ENCODE measurements around the gene CNP. TPM values are rescaled to one million over a fixed set of nuclear protein-coding genes. Genes with fewer than 3 reads are reported as not detected.

Gene CNP
- total and polyA plus RNA-seq, 10 of the 15 experiments (the other 5 are each of a cell fraction or from before 2014, with no cell fraction given), result 1.8 to 60.7 (median 31.4) TPM

DNA sequence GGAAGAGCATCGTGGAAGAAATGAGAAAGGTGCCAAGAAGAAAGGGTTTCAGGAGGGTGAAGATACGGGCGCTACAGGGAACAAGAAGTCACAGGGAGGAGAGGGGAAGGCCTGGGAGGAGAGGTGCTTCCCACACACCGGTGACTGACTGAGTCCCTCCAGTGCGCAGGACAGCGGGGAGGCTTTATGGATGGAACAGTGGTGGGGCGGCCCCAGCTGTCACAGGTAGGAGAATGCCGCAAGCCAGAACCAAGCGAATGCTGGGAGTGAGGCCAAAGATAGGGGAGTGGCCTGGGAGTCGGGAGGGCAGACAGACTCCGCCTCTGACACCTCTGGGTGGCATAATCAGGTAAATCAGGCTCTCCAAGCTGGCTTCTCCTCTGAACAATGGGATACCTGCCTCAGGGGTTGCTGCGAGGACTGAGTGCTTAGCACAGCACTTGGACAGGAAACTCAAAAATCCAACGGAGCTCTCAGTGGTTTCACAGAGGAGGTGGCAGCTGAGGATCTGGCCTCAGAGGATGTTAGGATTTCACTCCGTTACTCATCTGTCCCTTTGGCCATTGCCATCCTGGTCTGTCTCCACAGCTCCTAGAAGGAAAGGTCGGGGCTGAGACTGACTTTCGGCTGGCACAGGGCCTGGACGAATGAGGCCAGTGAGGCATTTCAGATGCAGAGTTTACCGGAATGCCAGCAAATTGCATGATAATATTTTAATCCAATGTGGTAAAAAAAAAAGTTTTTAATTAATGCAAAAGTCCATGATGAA lies 717 bp upstream of the CNP start:
- ChIA-PET RAD21 (ENCODE audit: unreplicated experiment) (interaction anchor here (0.6 to 3.9 kb wide), 17 partner anchors 10 to 789 kb away, joined by 3 to 53 read pairs (median 4); partner anchors contain the start of genes ACLY, DHX58, DNAJC7 and KAT2A), CTCF (interaction anchor here (0.5 to 9.4 kb wide), 19 partner anchors 11 to 289 kb away, joined by 3 to 116 read pairs (median 4); partner anchors contain the start of genes DHX58, DNAJC7, KAT2A and KCNH4), SMC1A (ENCODE audit: uncharacterized antibody, unreplicated experiment) (interaction anchor here (0.6 to 6.1 kb wide), 15 partner anchors 10 to 576 kb away, joined by 3 to 28 read pairs (median 5); partner anchors contain the start of genes DNAJC7, KAT2A, KCNH4 and NKIRAS2), POLR2A (interaction anchor here (0.5 to 2.3 kb wide), 21 partner anchors 8 to 1644 kb away, joined by 3 to 45 read pairs (median 5); partner anchors contain the start of genes DHX58, DNAJC7, NKIRAS2 and ODAD4)
- H3K36me3 ChIP-seq (ENCODE audit: control insufficient read depth in 2 of 2, insufficient read depth in 2 of 2, low read length in 1 of 2), result peaks cover under 1 to 2% of the 10 kb centered on the region in 2 experiments; a peak in 3 of 4 replicates
- H3K27ac ChIP-seq (ENCODE audit: control insufficient read depth, insufficient read depth), result peak overlapping the region; percentile 21
- H3K4me1 ChIP-seq (ENCODE audit: control insufficient read depth, insufficient read depth, low read length), result peaks cover 6% of the 10 kb centered on the region
- no peaks in the 10 kb centered on the region for H3K27me3 ChIP-seq (replicated peaks in 1 of 2; ENCODE audit: control insufficient read depth in 2 of 2, insufficient read depth in 2 of 2, low read length in 1 of 2)
- no peaks in the 10 kb centered on the region for H3K9me3 ChIP-seq (replicated peaks; ENCODE audit: control insufficient read depth, insufficient read depth, low read length)
- H3K9ac ChIP-seq (ENCODE audit: control insufficient read depth, insufficient read depth, low read length), result peak overlapping the region; percentile 58
- H3K4me2 ChIP-seq (ENCODE audit: control insufficient read depth, insufficient read depth), result peak overlapping the region; percentile 91
- FAIRE-seq (peak; percentile 90), ATAC-seq (peak; percentile 76), DNase-seq (ENCODE audit: low read depth, low spot score) (no peak)
- peak overlapping the region; percentile 65 for H2AFZ ChIP-seq (ENCODE audit: control insufficient read depth, low read depth, low read length)
- intact Hi-C loops (cut with micrococcal nuclease; ENCODE audit: unreplicated experiment), result loop anchor here (2.0 to 5.0 kb wide), 2 partner anchors 51 to 216 kb away; partner anchors contain the start of genes DNAJC7 and KCNH4
- H3K79me2 ChIP-seq (ENCODE audit: control insufficient read depth, insufficient read depth, low read length), result peaks cover 20% of the 10 kb centered on the region
- peak overlapping the region; percentile 79 for H3K4me3 ChIP-seq
- no peaks in the 10 kb centered on the region for H4K20me1 ChIP-seq (ENCODE audit: control insufficient read depth, insufficient read depth)
- BruUV-seq (replicated peaks), result TSS peak; percentile 52
- WGBS (ENCODE audit: insufficient coverage, insufficient replicate concordance, low lambda C conversion rate, missing lambda C conversion rate), result 1% methylated on average over 18 of the region's 18 CpGs
- in situ Hi-C loops (cut with MboI), result no loop called here
- TF ChIP-seq MEF2A (IDR thresholded peaks at IDR 0.05; ENCODE audit: insufficient read depth, low read depth, low read length) (no peak), SREBF1 (IDR thresholded peaks at IDR 0.05; ENCODE audit: low read length) (no peak), POU2F2 (IDR thresholded peaks at IDR 0.05; ENCODE audit: borderline replicate concordance, low read depth, low read length) (0 out of 3 replicates have a peak, but pooled peaks have one; percentile 11), HDAC2 (IDR thresholded peaks at IDR 0.05) (no peak), IKZF1 (conservative IDR thresholded peaks at IDR 0.05) (peak; percentile 46; the same call in 1 of the 2 replicates), TCF3 (IDR thresholded peaks at IDR 0.05; ENCODE audit: borderline replicate concordance, insufficient read depth, low read depth, low read length) (no peak), TCF12 (IDR thresholded peaks at IDR 0.05; ENCODE audit: low read depth, low read length) (no peak), GATAD2B (conservative IDR thresholded peaks at IDR 0.05; ENCODE audit: low read depth) (0 out of 2 replicates have a peak, but pooled peaks have one; percentile 17), BRCA1 (IDR thresholded peaks at IDR 0.05; ENCODE audit: low read depth, low read length) (no peak)
- TF ChIP-seq, protein P1, sequence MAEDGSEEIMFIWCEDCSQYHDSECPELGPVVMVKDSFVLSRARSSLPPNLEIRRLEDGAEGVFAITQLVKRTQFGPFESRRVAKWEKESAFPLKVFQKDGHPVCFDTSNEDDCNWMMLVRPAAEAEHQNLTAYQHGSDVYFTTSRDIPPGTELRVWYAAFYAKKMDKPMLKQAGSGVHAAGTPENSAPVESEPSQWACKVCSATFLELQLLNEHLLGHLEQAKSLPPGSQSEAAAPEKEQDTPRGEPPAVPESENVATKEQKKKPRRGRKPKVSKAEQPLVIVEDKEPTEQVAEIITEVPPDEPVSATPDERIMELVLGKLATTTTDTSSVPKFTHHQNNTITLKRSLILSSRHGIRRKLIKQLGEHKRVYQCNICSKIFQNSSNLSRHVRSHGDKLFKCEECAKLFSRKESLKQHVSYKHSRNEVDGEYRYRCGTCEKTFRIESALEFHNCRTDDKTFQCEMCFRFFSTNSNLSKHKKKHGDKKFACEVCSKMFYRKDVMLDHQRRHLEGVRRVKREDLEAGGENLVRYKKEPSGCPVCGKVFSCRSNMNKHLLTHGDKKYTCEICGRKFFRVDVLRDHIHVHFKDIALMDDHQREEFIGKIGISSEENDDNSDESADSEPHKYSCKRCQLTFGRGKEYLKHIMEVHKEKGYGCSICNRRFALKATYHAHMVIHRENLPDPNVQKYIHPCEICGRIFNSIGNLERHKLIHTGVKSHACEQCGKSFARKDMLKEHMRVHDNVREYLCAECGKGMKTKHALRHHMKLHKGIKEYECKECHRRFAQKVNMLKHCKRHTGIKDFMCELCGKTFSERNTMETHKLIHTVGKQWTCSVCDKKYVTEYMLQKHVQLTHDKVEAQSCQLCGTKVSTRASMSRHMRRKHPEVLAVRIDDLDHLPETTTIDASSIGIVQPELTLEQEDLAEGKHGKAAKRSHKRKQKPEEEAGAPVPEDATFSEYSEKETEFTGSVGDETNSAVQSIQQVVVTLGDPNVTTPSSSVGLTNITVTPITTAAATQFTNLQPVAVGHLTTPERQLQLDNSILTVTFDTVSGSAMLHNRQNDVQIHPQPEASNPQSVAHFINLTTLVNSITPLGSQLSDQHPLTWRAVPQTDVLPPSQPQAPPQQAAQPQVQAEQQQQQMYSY (CRISPR knock-in tag; IDR thresholded peaks at IDR 0.05), result no peak
- TF ChIP-seq, protein P2, sequence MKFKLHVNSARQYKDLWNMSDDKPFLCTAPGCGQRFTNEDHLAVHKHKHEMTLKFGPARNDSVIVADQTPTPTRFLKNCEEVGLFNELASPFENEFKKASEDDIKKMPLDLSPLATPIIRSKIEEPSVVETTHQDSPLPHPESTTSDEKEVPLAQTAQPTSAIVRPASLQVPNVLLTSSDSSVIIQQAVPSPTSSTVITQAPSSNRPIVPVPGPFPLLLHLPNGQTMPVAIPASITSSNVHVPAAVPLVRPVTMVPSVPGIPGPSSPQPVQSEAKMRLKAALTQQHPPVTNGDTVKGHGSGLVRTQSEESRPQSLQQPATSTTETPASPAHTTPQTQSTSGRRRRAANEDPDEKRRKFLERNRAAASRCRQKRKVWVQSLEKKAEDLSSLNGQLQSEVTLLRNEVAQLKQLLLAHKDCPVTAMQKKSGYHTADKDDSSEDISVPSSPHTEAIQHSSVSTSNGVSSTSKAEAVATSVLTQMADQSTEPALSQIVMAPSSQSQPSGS (IDR thresholded peaks at IDR 0.05; ENCODE audit: low read length), result no peak
- TF ChIP-seq, protein P3, sequence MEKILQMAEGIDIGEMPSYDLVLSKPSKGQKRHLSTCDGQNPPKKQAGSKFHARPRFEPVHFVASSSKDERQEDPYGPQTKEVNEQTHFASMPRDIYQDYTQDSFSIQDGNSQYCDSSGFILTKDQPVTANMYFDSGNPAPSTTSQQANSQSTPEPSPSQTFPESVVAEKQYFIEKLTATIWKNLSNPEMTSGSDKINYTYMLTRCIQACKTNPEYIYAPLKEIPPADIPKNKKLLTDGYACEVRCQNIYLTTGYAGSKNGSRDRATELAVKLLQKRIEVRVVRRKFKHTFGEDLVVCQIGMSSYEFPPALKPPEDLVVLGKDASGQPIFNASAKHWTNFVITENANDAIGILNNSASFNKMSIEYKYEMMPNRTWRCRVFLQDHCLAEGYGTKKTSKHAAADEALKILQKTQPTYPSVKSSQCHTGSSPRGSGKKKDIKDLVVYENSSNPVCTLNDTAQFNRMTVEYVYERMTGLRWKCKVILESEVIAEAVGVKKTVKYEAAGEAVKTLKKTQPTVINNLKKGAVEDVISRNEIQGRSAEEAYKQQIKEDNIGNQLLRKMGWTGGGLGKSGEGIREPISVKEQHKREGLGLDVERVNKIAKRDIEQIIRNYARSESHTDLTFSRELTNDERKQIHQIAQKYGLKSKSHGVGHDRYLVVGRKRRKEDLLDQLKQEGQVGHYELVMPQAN (conservative IDR thresholded peaks at IDR 0.05), result no peak
- TF ChIP-seq, protein P4, sequence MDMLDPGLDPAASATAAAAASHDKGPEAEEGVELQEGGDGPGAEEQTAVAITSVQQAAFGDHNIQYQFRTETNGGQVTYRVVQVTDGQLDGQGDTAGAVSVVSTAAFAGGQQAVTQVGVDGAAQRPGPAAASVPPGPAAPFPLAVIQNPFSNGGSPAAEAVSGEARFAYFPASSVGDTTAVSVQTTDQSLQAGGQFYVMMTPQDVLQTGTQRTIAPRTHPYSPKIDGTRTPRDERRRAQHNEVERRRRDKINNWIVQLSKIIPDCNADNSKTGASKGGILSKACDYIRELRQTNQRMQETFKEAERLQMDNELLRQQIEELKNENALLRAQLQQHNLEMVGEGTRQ (IDR thresholded peaks at IDR 0.05; ENCODE audit: borderline replicate concordance, low read depth, low read length), result no peak
